GOT3 (cell line): ENCODE data around the gene VPREB1.
"Not testable (repeated sequence)": the region's sequence is repeated elsewhere in the genome, so short reads cannot be mapped to it uniquely, and the experiment has no call there.

Source experiments
- DNase-seq: peaks from one replicate; lab custom pipeline; 2025; ENCODE audit warnings: mixed read lengths; lab: John Stamatoyannopoulos, UW

The VPREB1 gene

DNA sequence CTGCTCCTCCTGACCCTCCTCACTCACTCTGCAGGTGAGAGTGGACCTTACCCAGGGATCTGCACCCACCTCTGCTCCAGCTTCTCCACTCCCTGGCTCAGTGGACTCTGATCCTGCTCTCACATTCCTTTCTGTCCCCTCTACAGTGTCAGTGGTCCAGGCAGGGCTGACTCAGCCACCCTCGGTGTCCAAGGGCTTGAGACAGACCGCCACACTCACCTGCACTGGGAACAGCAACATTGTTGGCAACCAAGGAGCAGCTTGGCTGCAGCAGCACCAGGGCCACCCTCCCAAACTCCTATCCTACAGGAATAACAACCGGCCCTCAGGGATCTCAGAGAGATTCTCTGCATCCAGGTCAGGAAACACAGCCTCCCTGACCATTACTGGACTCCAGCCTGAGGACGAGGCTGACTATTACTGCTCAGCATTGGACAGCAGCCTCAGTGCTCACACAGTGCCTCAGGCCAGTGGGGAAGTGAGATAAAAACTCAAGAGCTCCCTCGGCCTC is 29.7 kb upstream of the VPREB1 start:
- no peak for DNase-seq

DNA sequence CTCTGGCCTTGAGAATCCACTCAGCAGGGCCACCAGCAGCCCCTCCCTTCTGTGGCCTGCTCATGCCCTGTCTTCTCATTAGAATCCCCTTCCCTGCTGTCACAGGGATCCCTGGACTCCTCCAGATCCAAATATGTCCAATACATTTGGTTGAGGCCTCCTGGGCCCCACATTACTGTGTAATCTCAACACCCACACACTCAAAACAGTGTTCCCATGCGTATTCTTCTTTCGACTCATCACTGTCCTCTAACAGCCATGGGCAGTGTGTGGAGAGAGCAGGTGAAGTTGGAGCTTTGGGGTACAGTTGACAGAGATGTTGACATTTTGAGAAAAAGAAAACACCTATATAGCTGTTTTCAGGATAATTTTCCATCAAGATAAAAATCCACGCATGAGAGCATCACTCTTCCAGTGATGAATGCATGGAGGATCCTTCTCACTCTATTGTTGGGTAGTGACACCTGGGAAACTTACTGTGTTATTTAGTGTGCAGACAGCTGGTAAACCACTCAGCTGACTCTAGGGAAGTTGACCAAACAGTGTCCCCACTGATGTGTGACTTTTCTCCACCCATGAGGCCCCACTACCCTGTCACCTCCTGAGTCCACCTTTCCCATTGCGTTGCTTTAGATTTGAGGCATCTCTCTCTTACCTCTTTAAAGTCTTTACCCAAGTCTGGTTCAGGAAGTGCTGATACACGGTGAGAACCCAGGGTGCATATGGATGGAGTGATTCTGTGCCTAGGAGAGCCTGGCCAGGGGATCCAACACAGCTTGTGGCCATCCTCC is 28.7 kb upstream of the VPREB1 start:
- DNase-seq: no peak

DNA sequence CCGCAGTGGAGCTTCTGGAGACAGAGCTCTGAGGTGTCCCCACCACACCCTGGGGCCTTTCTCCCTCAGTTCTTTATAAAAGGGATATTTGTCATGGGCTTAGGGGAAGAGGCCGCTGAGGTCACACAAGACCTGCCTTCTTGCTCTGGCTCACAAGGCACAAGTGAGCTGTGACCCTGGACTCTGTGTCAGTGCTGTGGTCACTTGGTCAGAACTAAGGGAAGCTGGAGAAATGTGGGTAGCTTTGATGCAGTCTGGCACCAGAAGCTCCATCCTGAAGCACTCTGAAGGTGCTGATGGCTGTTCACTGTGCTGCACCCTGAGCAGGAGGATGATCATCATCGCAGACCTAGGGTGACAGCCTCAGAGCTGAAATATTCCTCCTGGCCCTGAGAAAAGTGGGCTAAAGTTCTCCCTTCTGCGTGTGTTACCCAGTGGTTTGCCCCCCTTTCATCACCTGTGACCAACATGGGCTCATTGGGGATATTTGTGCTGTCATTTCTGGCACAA is 28.1 kb upstream of the VPREB1 start:
- DNase-seq: no peak

DNA sequence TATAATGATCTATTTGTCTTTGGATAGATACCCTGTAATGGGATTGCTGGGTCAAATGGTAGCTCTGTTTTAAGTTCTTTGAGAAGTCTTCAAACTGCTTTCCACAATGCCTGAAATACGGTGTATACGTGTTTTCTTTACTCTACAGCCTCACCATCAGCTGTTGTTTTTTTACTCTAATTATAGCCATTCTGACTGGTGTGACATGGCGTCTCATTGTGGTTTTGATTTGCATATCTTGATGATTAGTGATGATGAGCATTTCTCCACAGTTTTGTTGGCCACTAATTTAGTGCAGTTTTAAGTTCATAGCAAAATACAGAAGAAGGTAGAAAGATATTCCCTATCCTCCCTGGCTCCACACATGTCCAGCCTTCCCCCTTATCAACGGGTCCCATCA is 26.3 kb upstream of the VPREB1 start:
- no peak for DNase-seq

DNA sequence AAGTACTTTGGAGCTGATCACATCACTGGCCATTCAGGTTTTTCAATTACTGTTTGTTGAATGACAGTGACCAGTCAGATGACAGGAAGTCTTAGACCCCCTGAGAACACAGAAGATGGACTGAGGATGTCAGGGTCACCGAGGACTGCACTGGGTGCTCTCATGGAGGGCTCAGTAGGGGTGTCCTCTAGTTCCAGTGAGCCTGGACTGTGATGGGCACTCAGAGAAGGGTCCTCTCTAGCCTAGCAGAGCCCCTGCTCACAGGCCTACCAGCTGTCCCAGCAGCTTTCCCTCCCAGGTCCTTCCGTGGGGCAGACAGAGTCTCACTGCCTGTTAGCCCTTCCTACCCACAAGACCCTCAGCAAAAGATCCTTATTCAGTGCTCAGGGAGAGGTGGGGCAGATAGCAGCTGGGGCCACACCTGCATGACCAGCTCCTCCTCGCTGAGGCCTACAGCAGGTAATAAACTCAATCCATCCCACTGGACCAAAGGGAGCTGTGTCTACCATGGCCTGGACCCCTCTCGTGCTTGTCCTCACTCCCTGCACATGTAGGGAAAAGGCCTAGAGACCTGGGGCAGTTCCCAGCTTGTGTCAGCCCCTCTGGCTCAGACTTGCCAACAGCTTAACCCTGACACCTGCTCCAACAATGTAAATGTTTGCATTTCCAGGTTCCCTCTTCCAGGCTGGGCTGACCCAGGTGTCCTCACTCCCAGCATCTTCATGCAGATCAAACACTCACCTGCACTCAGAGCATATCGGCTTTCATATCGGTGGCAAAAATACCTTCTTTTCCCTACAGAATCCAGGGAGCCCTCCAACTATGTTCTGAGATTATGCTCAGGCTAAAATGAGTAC is 25.2 kb upstream of the VPREB1 start:
- DNase-seq: no peak

DNA sequence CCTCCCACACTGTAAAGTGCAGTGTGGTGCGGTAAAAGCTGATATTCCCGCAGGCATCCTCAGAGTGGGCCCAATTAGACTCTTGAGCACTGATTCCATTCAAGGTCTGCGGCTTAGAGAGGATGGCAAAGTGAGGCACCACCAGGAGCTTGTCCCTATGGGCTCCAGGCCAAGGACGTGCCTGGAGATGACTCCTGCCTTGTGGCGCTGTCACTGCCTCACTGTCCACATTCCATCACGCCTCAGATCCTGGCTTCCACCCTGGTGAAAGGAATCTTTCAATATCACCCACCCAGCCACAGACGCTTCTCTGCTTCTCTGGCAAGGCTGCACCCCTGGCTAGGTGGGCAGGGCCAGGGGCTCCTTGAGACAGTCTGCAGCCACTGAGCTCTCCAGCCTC is 23.5 kb upstream of the VPREB1 start:
- not testable (repeated sequence) for DNase-seq

DNA sequence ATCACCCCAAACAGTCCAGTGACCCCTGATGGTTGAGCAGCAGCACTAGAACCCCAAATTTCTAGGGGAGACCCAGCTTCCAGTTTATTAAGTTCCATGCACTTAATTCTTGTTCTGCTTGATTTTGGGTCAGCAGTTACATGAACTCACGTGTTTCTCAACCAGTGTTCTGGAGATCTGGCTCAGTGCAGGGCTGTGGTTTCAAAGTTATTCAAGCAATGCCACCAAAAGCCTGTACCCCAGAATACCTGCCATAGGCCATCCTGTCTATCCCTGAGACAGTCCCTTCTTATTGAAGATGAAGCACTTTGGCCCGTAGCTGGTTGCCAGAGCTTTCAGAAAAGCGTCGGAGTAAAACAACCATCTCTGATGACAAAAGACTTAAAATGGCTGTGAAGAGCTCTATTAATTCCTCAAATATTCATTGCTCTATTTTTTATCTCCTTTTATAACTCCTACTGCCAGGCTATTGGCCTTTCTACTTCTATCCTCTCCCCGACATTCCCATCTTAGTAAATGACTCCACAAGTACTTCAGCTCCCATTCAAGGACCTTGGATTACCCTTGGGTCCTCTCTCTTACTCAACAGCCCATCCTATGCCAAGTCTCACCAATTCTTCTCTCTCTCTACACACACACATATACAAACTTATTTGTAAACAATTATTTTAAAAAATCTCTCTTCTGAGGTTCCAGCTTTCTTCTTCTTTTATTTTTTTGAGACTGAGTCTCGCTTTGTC is 18.0 kb upstream of the VPREB1 start:
- DNase-seq: no peak

DNA sequence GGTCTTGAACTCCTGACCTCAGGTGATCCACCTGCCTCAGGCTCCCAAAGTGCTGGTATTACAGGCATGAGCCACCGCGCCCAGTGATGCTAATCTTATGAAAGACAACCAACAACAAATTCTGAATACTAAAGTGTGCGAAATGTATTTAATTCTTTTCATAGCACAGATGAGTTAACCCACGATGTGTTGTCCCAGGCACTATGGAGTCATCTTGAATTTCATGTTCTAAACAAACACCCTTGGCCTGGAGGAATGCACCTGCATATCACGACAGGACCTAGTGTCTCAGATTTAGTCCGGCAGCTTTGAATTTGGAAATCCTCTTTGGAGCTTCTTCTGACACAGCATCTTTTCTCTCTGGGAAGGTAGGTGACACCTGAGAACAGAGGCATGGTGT is 16.2 kb upstream of the VPREB1 start:
- no peak for DNase-seq

DNA sequence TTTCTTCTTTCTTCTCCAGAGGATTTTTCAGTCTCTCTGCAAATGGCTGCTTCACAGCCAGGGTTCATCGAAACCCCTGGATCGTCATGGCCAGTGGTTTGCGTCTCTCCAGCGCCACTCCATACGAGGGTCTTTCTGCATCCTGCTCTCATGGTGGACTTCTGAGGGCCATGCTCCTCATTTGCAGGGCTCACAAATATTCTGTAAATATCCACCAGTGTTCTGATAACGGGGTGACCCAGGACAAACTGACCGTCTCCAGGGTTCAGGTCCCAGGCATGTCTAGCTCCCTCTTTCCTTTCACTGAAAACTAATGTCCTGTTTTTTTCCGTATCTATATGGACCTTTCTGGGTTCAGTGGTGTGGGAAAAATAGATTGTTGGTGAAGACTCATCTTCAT is 15.7 kb upstream of the VPREB1 start:
- no peak for DNase-seq

DNA sequence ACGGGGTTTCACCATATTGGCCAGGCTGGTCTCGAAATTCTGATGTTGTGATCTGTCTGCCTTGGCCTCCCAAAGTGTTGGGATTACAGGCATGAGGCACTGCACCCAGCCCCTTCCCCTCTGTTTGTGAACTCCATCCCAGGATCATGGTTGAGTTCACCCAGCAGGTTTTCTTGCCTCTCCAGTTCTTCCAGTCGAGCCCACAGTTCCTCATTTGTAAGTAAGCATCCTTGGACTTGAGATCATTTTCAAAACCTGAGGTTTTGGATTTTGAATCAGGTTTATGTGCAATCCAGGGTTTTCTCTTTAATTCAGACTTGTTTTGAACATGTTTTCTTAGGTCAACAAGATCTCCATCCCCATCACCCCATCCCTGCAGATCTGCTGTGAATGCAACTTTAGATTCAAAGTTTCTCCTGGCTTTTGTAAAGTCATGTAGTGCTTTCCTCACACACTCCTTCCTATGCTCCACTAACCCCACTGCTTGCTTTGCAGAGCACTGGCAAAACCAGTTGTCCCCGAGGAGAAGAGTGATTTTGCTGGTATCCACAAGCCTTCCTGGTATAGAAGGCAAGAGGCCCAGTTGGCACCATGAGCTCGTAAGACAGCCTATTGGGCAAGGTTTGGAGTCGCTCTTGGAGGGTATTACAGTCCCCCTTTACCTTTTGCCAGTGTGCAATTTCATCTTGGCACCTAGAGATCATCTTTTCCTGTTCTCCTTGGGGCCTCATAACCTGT is 14.7 kb upstream of the VPREB1 start:
- DNase-seq: no peak

DNA sequence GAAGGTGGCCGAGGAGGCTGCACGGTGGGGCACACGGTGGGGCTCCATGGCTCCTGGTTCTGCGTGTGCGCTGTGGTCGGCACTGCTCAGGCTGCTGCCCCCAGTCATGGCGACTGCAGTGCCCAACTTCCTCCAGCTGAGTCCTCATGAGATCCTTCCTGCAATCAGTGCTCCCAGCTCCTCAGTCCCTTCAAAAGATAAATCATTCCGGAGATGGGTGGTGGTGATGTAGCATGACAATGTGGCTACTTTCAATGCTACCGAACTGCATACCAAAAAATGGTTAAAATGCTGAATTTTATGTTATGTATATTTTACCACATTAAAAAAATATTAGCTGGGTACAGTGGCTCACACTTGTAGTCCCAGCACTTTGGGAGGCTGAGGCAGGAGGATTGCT is 14.1 kb upstream of the VPREB1 start:
- DNase-seq: no peak

DNA sequence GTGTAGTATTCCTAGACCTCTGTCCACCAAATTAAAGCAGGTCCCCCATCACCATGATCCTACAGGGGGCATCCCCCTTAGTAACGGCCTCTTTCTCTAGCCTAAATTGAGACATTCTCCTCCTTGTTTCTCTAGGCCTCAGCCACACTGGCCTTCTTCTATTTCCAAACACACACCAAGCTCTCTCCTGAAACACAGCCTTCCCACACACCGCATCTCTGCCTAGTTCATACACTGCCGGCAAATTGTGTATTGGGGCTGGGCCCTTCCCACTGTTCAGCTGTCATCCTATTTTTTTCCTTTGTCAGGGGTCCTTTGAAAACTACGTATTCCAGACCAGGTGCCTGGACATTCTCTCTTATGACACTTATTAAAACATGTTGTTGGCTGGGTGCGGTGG is 11.5 kb upstream of the VPREB1 start:
- DNase-seq: no peak

DNA sequence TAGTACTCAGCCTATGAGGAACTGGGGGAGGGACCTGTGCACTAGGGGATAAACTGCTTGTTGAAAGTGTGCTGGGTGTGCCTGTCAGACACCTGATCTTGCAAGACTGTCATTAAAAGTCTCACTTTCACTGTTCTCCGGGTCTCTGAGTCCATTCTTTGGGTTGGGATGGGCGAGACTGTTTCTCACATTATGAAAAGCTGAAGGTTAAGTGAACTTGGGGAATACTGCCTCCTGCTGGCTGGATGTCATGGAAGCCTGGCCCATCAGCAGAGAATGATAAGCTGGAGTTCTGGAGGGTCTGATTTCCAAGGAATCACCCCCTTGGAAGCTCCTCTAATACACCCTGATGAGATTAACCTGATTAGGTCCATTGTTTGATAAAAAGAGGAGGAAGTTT is 9.0 kb upstream of the VPREB1 start:
- no peak for DNase-seq

DNA sequence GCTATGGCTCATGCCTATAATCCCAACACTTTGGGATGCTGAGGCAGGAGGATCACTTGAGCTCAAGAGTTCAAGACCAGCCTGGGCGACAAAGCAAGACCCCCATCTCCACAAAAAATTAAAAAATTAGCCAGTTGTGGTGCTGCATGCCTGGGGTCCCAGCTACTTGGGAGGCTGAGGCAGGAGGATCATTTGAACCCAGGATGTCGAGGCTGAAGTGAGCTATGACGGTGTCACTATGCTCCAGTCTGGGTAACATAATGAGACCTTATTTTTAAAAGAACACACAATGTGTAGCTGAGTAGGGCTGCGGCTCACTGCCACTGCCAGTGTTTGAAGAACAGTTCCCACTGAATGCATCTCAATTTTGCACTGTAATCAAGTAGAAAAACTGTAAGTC is 7.1 kb upstream of the VPREB1 start:
- no peak for DNase-seq

DNA sequence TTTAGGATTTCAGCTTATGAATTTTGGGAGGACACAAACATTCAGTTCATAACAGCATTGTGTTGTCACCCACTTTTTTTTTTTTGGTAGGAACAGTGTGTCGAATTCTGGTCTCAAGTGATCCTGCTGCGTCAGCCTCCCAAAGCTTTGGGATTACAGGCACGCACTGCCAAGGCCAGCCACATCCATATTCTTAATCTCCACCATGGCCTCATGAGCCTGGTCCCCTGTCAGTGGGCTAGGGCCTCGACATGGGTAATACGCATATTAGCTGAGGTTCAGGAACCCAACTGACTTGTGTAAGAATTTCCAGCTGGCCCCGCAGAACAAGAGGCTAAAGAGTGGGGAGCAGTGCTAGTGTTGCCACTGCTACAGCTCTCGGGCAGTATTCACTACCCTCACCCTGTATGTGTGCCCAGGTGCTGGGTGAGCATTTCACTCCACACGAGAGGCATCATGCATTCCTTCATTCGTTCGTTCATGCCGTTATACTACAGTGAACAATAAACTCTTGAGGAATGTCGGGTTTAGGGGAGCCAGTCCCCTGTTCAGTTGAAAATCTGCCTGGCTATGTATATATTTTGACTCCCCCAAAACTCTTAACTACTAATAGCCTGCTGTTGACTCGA is 5.2 kb upstream of the VPREB1 start:
- no peak for DNase-seq

DNA sequence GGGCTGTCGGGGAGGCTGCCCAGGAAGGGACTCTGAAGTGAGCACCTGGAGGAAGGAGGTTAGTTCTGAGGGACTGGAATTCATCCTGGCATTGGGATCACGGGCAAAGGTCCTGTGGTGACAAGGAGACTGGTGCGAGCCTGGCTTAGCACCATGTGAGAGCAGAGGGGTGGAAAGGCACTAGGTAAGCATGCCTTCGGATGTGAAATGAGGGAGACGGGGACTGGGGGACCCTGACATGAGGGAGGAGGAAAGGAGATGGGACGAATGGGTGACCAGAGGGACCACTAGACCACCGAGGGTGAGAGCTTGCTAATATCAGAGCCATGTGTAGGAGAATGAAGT is 3.1 kb upstream of the VPREB1 start:
- no peak for DNase-seq

DNA sequence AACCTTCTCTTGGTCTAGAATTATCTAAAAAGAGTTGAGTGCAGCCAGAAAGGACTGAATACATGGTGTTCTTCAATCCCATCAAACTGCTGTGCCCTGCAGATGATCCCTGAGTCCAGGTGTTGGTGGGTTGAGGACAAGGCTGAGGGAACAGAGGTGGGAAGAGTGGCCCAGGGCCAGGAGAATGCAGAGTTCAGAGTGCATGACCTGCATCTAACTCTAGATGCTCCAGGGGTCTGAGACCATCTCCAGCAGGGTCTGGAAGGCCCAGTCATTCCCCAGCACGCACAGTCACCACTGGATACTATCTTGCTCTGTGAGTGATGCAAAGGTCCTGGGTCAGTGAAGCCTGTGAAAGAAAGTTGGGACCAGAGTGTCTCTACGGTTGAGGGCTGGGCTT is 2.1 kb upstream of the VPREB1 start:
- DNase-seq: no peak

DNA sequence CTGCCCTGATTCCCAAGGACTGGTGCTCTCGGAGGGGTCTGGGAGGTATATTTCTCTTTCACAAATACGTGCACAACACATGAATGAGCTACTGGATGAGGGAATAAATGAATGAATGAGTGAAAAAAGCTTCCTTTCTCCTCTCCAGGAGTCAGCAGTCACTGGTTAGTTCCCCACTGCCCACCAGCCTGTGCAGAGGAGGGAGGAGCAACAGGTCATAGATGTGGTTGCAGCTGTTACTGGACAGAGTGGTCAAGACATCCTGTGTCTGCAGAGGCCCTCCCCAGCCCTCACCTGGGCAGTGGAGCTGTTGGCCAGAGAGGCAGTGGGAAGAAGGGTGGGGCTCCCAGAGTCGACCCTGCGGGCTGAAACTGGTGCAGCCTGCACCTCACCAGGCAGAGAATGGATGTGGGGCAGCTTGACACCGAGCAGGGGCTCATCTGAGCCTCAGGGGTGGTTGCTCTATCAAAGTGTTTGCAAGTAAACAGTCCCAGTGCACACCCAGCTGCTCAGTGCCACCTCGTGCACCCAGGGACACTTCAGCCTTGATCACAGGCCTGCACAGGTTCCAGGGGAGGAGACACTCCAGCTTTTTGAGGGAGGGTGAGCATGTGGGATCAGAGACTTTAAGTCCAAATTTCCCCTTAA is 1.4 kb upstream of the VPREB1 start:
- DNase-seq: no peak

DNA sequence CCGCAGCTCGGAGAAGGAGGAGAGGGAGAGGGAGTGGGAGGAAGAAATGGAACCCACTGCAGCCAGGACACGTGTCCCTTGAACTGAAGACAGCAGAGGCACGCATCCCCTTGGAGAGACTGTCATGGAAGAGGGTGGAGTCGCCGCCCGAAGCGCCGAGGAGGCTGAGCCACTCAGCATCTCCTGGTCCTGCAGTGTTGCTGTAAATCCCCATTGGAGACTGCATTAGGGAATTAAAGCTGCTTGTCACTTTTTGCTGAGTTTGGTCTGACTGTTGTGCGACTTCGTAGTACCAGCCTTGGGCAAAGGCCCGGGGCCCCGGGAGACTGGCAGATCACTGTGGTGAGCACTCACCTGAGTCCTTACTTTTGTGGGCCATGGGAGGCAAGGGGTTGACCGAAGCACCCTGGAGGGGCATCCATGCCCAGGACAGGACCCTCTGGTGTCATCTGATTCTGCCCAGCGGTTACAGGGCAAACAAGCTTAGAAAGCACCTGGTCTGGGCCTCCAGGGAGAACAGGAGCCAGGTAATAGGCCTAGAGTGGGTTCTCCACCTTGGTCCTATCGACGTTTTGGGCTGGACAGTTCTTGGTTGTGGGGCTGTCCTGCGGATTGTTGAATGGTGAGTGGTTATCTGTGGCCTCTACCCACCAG is 797 bp downstream of the VPREB1 start:
- DNase-seq: no peak

DNA sequence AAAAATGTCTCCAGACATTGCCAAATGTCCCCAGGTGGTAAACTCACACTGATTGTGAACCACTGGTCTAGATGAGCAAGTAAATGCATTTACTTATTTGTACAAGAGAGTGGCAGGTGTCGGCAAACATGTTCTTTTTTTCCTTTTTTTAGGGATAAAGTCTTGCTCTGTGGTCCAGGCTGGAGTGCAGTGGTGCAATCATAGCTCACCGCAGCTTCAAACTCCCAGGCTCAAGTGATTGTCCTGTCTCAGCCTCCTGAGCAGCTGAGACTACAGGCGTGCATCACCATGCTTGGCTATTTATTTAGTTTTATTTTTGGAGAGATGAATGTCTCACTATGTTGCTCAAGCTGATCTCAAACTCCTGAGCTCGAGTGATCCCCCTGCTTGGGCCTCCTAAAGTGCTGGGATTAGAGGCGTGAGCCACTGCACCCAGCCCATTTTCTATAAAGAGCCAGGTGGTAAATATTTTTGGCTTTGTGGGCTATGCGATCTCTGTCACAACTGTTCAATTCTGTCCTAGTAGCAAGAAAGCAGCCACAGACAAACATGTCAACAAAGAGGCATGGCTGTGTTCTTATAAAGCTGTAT is 1.4 kb downstream of the VPREB1 start:
- no peak for DNase-seq
